Motor neuron (in vitro differentiated cells): ENCODE data around the gene THSD7B. TPM values are rescaled to one million over a fixed set of nuclear protein-coding genes. Genes with fewer than 3 reads are reported as not detected.
"Not testable (repeated sequence)": the region's sequence is repeated elsewhere in the genome, so short reads cannot be mapped to it uniquely, and the experiment has no call there.

Experiments
- ATAC-seq, 8 experiments: fragments of 200-7000 bp; cut with Tn5 transposase; replicated peaks in 6 of 8; 2 replicates each; pipeline ENCODE4 v1.8.0; 2021; ENCODE audit warnings: mild to moderate bottlenecking in 8 of 8, moderate library complexity in 8 of 8
- H3K27ac ChIP-seq, 2 donors: fragments of 250-450 bp; sonication (Bioruptor Pico); 2 replicates each; pipeline ENCODE4 v1.9.0; 2021; ENCODE audit warnings: antibody characterized with exemption in 2 of 2, mild to moderate bottlenecking in 2 of 2, moderate library complexity in 1 of 2
- H3K4me1 ChIP-seq, 2 donors: fragments of 250-450 bp; sonication (Bioruptor Pico); replicated peaks in 1 of 2; 2 replicates each; pipeline ENCODE4 v1.6.1; 2021; ENCODE audit warnings: antibody characterized with exemption in 2 of 2, mild to moderate bottlenecking in 2 of 2, moderate library complexity in 1 of 2
- H3K4me3 ChIP-seq, 5 donors: fragments of 250-450 bp; sonication (Bioruptor Pico); 2 replicates each; pipeline ENCODE4 v1.9.0; 2021; ENCODE audit warnings: antibody characterized with exemption in 5 of 5, mild to moderate bottlenecking in 5 of 5, moderate library complexity in 4 of 5
- WGBS, 10 experiments: fragments of 450-650 bp; shearing (Covaris generic); methylation state at CpG; one replicate each; pipeline ENCODE4 v1.0.0; 2022; 5-methylcytosine and 5-hydroxymethylcytosine counted together
- in situ Hi-C, 9 experiments: fragments of 400-800 bp; cut with MboI; loops; one replicate each; pipeline ENCODE4 v1.15.0; 2021; ENCODE audit warnings: low sequenced_read_pairs in 9 of 9, low pct_unique_long_range_greater_than_20kb in 2 of 9; ENCODE audit not compliant: unreplicated experiment in 9 of 9
- total RNA-seq, 8 experiments: library from RNA; unstranded; fragments of 300-600 nt; gene quantifications; 2 replicates each; pipeline versions ENCODE4 v1.2.3 to v1.2.4, GENCODE V29; 2022

THSD7B gene
- total RNA-seq, 8 experiments from 2014 or later: 0.13 to 1.4 (median 0.31) TPM

GRCh38 chr2:137031731-137032130, 266.4 kb downstream of the THSD7B start:
- Histone ChIP-seq H3K4me1 (no peaks in the 10 kb centered on the region), H3K4me3 (no peak overlapping the region), H3K27ac (no peak overlapping the region)
- in situ Hi-C loops: no loop called here
- WGBS, 10 experiments: 20 to 100% (median 95%) methylated on average over 1 to 4 of the region's 4 CpGs; no CpG with 5 or more reads in 1 of the 10 experiments
- ATAC-seq: no peak

- 38 to 100% (median 71%) methylated on average over 1 of the region's 1 CpG; no CpG with 5 or more reads in 5 of the 10 experiments for WGBS, 10 experiments
- ATAC-seq: peak in 3 of 8 experiments; percentile 50 to 54 (median 53)
- H3K4me3 ChIP-seq: no peak overlapping the region
- peaks cover 0 to 9% of the 10 kb centered on the region in 2 donors for H3K4me1 ChIP-seq
- no peak overlapping the region for H3K27ac ChIP-seq
- in situ Hi-C loops: no loop called here
These were observed 271.3 kb downstream of the THSD7B start for GRCh38 chr2:137036619-137037018.

- Histone ChIP-seq H3K4me1 (peaks cover 0 to 9% of the 10 kb centered on the region in 2 donors), H3K4me3 (no peak overlapping the region), H3K27ac (no peak overlapping the region)
- 8 to 100% (median 40%) methylated on average over 1 to 2 of the region's 2 CpGs; no CpG with 5 or more reads in 3 of the 10 experiments for WGBS, 10 experiments
- in situ Hi-C loops: no loop called here
- ATAC-seq: peak in 5 of 8 experiments; percentile 37 to 93 (median 48)
These were observed 274.3 kb downstream of the THSD7B start for GRCh38 chr2:137039482-137040152.

GRCh38 chr2:137047369-137047768, 282.0 kb downstream of the THSD7B start:
- Histone ChIP-seq H3K4me3 (no peak overlapping the region), H3K4me1 (peaks cover 0 to 4% of the 10 kb centered on the region in 2 donors), H3K27ac (no peak overlapping the region)
- in situ Hi-C loops: no loop called here
- no peak for ATAC-seq
- 7 to 100% (median 95%) methylated on average over 1 to 5 of the region's 5 CpGs; no CpG with 5 or more reads in 3 of the 10 experiments for WGBS, 10 experiments

GRCh38 chr2:137048455-137048854, 283.1 kb downstream of the THSD7B start:
- Histone ChIP-seq H3K27ac (no peak overlapping the region), H3K4me1 (peaks cover 0 to 4% of the 10 kb centered on the region in 2 donors), H3K4me3 (no peak overlapping the region)
- WGBS, 10 experiments: 0 to 92% (median 72%) methylated on average over 1 to 5 of the region's 5 CpGs
- ATAC-seq: no peak
- in situ Hi-C loops: no loop called here

GRCh38 chr2:137049518-137049917, 284.2 kb downstream of the THSD7B start:
- no peak overlapping the region for H3K27ac ChIP-seq
- no peak for ATAC-seq
- no peak overlapping the region for H3K4me3 ChIP-seq
- peaks cover 0 to 4% of the 10 kb centered on the region in 2 donors for H3K4me1 ChIP-seq
- in situ Hi-C loops: no loop called here

- Histone ChIP-seq H3K4me1 (peaks cover 0 to 4% of the 10 kb centered on the region in 2 donors), H3K4me3 (no peak overlapping the region), H3K27ac (no peak overlapping the region)
- in situ Hi-C loops: no loop called here
- ATAC-seq: peak in 4 of 8 experiments; percentile 15 to 45 (median 34)
- 20 to 100% (median 77%) methylated on average over 1 to 2 of the region's 2 CpGs for WGBS, 10 experiments
These were observed 285.6 kb downstream of the THSD7B start for GRCh38 chr2:137050949-137051348.

GRCh38 chr2:137051778-137052398, 286.5 kb downstream of the THSD7B start:
- ATAC-seq: peak in 3 of 8 experiments; percentile 68 to 82 (median 74)
- 0 to 100% (median 48%) methylated on average over 1 to 2 of the region's 2 CpGs for WGBS, 10 experiments
- no peak overlapping the region for H3K4me3 ChIP-seq
- H3K27ac ChIP-seq: no peak overlapping the region
- H3K4me1 ChIP-seq: peaks cover 0 to 4% of the 10 kb centered on the region in 2 donors
- in situ Hi-C loops: no loop called here

GRCh38 chr2:137056704-137057103, 291.4 kb downstream of the THSD7B start:
- Histone ChIP-seq H3K27ac (no peak overlapping the region), H3K4me1 (peaks cover 0 to 4% of the 10 kb centered on the region in 2 donors), H3K4me3 (no peak overlapping the region)
- no peak for ATAC-seq
- in situ Hi-C loops: no loop called here
- WGBS, 10 experiments: 0 to 100% (median 94%) methylated on average over 1 to 8 of the region's 8 CpGs; no CpG with 5 or more reads in 1 of the 10 experiments

GRCh38 chr2:137076111-137076765, 310.9 kb downstream of the THSD7B start:
- ATAC-seq, H3K4me3 ChIP-seq, H3K4me1 ChIP-seq, in situ Hi-C loops, H3K27ac ChIP-seq: not testable (repeated sequence)
- WGBS, 10 experiments: 63 to 100% (median 93%) methylated on average over 1 to 3 of the region's 22 CpGs; no CpG with 5 or more reads in 7 of the 10 experiments

GRCh38 chr2:137091704-137092103, 326.4 kb downstream of the THSD7B start:
- in situ Hi-C loops: no loop called here
- 19 to 93% (median 71%) methylated on average over 1 to 3 of the region's 3 CpGs; no CpG with 5 or more reads in 3 of the 10 experiments for WGBS, 10 experiments

GRCh38 chr2:137093116-137093515, 327.8 kb downstream of the THSD7B start:
- no peak for ATAC-seq
- in situ Hi-C loops: no loop called here
- 0 to 100% (median 84%) methylated on average over 1 to 4 of the region's 4 CpGs; no CpG with 5 or more reads in 2 of the 10 experiments for WGBS, 10 experiments
- Histone ChIP-seq H3K27ac (no peak overlapping the region), H3K4me3 (no peak overlapping the region), H3K4me1 (no peaks in the 10 kb centered on the region)

More at GRCh38 chr2:137091704-137092103, 326.4 kb downstream of the THSD7B start:
- no peak for ATAC-seq
- Histone ChIP-seq H3K4me3 (no peak overlapping the region), H3K4me1 (no peaks in the 10 kb centered on the region), H3K27ac (no peak overlapping the region)

GRCh38 chr2:137096187-137096586, 330.8 kb downstream of the THSD7B start:
- Histone ChIP-seq H3K4me1 (no peaks in the 10 kb centered on the region), H3K4me3 (no peak overlapping the region), H3K27ac (no peak overlapping the region)
- ATAC-seq: no peak
- in situ Hi-C loops: no loop called here
